ENCODE measurements around the gene MAX.

The MAX gene

GRCh38 chr14:65052832-65053231, 49.5 kb downstream of the MAX start:
- no peak for TF ChIP-seq CTCF (IDR thresholded peaks at IDR 0.05; ENCODE audit: insufficient read depth, low read depth, low read length, missing control alignments)
- no peak overlapping the region for H3K4me3 ChIP-seq (ENCODE audit: low read depth, low read length)
- no peak for DNase-seq (ENCODE audit: low read depth)

GRCh38 chr14:65045709-65046108, 56.6 kb downstream of the MAX start:
- no peak for TF ChIP-seq CTCF (IDR thresholded peaks at IDR 0.05; ENCODE audit: insufficient read depth, low read depth, low read length, missing control alignments)
- H3K4me3 ChIP-seq (ENCODE audit: low read depth, low read length), result no peak overlapping the region
- DNase-seq (ENCODE audit: low read depth), result no peak

GRCh38 chr14:65045006-65045405, 57.3 kb downstream of the MAX start:
- H3K4me3 ChIP-seq (ENCODE audit: low read depth, low read length), result no peak overlapping the region
- no peak for TF ChIP-seq CTCF (IDR thresholded peaks at IDR 0.05; ENCODE audit: insufficient read depth, low read depth, low read length, missing control alignments)
- no peak for DNase-seq (ENCODE audit: low read depth)

GRCh38 chr14:65044596-65044959, 57.7 kb downstream of the MAX start:
- H3K4me3 ChIP-seq (ENCODE audit: low read depth, low read length), result no peak overlapping the region
- DNase-seq (ENCODE audit: low read depth), result no peak
- TF ChIP-seq CTCF (IDR thresholded peaks at IDR 0.05; ENCODE audit: insufficient read depth, low read depth, low read length, missing control alignments), result no peak

- TF ChIP-seq CTCF (IDR thresholded peaks at IDR 0.05; ENCODE audit: insufficient read depth, low read depth, low read length, missing control alignments), result no peak
- DNase-seq (ENCODE audit: low read depth), result no peak
- no peak overlapping the region for H3K4me3 ChIP-seq (ENCODE audit: low read depth, low read length)
These were observed 58.3 kb downstream of the MAX start for GRCh38 chr14:65043893-65044595.

GRCh38 chr14:65042731-65043372, 59.5 kb downstream of the MAX start:
- TF ChIP-seq CTCF (IDR thresholded peaks at IDR 0.05; ENCODE audit: insufficient read depth, low read depth, low read length, missing control alignments), result no peak
- DNase-seq (ENCODE audit: low read depth), result peak; percentile 51
- H3K4me3 ChIP-seq (ENCODE audit: low read depth, low read length), result no peak overlapping the region

GRCh38 chr14:65042296-65042695, 60.0 kb downstream of the MAX start:
- no peak for TF ChIP-seq CTCF (IDR thresholded peaks at IDR 0.05; ENCODE audit: insufficient read depth, low read depth, low read length, missing control alignments)
- no peak overlapping the region for H3K4me3 ChIP-seq (ENCODE audit: low read depth, low read length)
- DNase-seq (ENCODE audit: low read depth), result no peak

Data from GM12865 (cell line).